ENCODE measurements around the gene ARVCF.

Gene ARVCF

DNA sequence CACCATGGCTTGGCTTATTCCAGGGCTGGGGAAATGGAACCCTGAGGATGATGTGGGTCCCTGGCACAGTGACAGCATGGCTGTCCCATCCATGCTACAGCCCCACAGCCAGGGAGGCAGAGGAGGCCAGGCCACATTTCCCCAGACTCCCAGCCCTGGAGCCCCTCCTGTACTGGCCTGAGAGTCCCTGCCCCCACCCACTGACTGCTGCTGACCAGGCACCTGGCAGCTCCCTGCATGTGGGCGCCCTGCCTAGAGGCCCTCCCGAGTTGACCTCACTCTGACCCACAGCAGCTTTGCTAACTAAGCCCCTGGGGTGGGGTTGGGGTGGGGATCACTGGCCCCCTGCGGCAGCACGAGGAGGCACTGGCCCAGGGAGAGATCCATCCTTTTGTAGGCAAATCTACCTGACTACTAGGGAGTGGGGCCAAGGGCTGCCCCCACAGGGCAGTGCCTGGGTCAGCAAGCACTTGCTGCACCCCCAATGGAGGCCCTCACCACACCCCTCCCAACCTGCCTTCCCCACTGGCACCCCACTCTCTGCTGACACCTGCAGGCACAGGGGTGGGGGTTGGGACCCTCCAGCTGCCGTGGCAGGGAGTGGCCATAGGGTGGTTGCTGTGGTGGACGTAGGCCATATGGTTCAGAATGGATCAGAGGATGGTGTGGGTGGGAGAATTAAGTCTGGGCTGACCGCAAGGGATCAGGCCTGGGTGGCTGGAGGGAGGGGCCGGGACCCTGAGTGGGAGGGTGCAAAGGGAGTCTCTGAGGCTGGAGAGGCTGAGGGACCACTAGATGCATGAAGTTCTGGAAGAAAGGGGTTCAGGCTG is 17.4 kb downstream of the ARVCF start:
- DNase-seq (ENCODE audit: low read depth), result no peak

DNA sequence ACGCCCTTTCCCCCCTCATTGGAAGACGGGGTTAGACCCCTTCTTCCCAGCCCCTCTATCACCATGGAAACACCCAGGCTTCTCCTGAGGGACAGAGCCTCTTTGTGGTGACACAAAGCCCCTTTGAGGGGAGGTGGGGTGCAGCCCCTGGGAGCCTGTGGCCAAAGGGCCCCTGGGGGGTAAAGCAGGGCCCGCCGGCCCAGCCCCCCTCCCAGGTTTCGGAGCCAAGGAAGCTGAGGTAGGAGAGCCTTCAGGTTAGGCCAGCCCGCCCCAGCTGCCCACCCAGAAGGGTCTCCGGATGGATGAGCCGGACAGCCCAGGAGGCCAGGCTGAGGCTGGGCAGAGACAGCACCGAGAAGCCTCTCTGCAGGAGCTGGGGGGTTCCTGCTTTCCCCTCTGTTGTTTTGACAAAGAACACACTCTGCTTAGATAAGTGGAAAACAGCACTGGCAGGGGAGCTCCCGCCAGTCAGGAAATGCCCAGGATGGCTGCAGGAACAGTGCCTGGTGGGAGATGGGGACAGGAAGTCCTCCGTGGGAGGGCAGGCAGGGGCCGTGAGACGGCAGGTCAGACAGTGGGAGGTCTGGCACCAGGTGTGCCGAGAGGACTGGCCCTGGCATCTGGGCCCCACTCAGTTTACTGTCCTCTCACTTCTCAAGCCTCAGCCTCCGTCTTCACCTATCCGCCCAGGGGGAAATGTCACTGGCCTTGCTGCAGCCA is 18.2 kb downstream of the ARVCF start:
- DNase-seq (ENCODE audit: low read depth), result no peak

DNA sequence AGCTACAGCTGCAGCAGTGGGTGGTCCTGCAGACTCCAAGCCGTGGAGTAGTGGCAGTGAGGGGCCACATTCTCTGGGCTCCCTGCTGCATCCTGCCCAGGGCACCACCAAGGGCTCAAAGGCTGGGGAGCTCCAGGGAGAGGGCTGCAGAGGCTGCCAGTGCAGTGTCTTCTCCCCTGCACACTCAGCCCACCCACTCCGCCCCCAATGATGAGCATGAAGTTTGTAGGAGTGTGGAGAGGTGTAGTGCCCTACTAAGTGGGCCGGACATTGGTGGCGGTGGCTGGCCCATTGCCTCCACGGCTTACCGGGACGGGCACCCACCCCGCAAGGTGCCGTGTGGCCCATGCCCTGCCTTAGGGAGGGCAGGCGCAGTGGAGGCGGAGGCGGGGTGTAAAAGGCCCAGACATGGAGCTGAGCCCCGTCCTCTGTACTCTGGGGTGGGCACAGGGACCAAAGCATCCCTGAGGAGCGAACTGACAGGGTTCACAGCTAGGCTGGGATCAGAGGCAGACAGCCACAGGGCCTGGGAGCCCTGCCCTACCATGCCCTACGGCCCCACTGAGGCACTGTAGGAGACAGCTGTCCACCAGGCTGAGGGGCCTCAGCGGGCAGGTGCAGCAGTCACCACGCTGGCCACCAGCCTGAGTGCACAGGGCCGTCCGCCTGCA is 18.9 kb downstream of the ARVCF start:
- DNase-seq (ENCODE audit: low read depth), result no peak

DNA sequence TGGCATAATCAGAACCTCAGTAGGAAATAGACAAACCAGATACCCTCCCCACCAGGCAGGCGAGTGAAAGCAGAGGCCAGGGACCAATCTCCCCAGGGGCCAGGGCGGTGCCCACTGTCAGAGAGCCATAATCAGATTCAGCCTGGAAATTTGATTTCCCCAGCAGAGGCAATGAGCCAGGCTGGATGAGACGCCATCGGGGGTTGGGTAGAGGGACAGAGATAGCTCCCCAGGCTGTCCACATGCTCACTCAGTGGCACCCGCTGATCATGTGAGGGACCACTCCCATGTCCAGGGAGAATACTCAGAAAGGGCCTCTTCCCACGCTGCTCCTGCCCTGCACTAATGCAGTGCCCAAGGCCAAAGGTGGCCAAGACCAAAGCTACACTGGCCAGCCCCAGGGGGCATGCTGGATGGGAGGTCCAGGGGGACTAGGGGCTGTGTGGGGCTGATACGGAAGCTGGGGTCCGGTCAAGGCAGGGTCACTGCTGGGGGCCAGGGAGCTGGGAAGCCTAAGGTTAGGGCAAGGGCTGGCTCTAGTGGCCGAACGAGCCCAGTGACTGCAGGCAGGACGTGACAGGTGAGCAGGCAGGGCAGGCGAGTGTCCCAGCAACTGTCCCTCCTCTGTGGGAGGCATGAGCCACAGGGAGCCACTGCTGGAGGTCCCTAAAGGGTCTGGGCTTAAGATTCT is 19.8 kb downstream of the ARVCF start:
- DNase-seq (ENCODE audit: low read depth), result no peak

DNA sequence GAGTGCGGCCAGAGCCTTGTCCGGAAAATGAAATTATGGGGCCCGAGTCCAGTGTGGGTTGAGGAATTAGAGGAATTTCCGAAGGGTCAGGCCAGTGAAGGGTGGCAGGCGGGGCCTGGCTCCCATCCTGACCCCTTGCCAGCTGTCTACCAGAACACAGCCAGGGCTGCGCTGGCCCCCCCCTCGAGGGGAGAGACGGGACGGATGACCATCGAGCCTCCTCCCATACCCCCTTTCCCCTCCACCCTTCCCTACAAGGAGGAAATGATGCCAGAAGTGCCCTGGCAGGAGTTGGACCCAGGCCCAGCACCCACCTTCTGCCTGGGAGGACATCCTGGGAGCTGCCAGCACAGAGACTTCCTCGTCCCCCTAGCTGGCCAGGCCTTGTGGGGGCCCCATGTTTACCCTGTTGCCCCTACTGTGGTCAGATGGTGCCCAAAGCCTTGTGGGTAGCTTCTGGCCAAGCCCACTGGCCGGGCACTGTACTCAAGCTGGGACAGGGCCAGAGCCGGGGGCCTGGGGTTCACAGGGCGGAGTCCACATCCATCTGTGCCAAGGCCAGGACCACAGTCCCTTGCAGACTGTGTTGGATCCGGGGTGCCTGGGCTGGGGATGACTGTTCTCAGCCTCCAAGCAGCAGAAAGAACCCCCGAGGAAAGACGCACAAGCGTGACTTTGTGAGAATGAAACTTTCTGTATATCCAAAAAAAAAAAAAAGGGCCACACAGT is 20.8 kb downstream of the ARVCF start:
- DNase-seq (ENCODE audit: low read depth), result peak; percentile 51

DNA sequence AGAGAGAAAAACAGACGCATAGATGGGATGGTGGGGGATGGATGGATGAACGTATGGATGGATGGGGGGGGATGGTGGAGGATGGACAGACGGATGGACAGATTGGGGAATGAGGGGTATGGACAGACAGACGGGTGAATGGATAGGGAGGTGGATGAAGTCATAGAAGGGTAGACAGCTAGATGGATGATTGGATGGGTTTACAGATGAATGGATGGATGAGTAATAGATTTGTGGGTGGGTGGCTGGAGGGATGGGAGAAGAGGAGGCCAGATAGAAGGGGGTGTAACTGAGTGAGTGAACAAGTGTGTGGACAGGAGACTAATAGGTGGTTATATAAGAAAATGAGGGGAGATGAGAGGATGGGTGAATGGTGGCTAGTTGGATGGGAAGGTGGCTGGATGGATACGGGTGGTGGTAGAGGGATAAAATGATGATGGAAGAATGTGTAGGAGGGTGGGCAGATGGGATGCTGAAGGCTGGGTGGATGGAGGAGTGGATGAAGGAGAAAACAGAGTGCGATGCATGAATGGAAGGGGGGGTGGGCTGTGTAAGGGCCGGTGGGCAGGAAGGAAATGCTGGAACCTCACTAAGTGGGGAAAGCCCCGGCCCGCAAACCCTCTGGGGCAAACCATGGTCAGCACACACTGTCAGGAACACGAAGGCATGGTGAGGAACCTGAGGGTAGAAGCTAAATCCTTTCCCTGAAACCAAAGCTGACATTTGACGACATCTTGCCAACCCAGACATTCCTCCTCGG is 21.6 kb downstream of the ARVCF start:
- no peak for DNase-seq (ENCODE audit: low read depth)

DNA sequence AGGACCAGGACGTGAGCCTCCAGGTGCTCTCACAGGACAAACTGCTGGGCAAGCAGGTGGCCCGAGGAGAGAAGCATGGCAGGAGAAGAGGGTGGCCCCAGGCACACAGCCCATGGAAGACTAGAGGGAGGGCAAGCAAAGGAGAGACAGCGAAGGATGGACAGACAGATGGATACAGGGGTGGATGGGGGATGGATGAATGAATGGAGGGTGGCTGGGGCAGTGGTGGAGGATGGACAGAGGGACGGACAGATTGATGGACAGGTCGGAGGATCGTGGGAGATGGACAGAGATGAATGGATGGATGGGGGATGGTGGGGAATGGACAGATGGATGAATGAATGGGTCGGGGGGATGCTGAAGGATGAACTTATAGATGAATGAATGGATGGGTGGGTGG is 22.7 kb downstream of the ARVCF start:
- DNase-seq (ENCODE audit: low read depth), result no peak

DNA sequence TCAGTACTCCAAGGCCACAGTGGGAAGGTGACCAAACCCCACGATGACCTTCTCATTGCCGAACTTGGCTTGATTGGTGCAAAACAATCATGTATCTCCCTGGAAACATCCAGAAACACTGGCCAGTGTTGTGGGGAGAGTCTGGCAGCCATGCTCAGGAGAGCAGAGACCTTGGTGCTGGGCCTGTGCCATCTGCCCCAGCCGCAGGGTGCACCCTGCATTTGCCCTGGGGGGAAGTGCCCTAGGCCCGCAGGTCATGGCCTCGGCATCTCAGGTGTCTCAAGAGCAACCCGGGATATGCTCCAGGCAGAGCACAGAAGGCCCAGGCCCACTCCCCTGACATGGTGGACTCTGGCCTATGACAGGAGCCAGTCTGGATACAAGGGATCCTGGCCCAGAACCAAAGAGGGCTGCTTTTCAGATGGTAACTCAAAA is 23.7 kb downstream of the ARVCF start:
- no peak for DNase-seq (ENCODE audit: low read depth)

DNA sequence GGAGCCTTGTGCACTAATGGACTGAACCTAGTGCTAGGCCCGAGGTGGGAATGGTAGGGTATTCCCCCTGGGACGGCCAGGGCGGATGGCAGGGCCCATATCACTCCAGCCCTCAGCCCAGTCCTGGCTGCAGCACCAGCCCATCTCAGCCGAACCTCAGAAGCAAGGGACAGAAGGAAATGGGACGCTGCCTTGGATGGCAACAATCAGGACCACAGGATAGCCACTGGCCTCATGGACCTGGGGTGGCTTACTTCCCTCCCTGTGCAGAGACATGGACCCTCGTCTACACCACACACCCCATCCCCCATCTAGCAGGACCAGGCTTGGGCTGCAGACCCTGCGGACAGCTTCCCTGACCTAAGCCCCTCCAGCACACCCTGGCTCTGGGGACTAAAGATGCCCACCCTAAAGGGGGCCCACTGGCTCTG is 24.1 kb downstream of the ARVCF start:
- DNase-seq (ENCODE audit: low read depth), result no peak

DNA sequence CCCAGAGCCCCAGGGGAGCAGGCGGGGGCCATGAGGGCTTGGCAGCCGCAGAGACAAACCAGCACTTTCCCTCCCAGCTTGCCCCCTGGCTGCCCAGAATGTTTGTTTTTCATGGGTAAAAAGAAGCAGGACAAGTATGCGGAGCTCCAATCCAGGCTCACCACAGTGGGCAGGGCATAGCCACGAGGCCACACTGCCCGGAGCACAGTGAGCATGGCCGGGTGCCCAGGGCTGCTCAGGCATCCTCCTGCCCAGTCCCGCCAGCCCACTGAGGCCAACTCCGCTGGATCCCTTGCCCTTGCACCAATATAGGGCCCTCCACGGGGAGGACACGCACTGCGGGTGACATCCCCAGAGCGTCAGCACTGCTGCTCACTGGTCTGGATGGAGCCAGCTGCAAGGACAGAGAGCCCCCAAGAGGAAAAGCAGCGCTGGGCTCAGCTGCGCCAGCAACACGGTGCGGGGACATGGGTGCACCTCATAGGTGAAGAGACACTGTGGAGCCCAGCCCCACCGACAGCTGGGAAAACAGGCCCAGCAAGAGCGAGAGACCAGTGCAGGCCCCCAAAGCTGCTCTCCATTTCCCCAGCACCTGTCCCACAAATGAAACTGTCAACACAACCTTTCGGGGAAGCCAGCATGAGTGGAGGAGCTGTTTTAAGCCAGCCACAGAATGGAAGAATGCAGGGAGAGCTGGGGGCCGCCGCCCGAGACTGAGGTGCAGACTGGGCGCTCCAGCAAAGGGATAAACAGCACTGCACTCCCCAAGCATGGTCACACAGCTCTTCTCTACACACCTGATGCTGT is 24.8 kb downstream of the ARVCF start:
- peak; percentile 19 for DNase-seq (ENCODE audit: low read depth)

DNA sequence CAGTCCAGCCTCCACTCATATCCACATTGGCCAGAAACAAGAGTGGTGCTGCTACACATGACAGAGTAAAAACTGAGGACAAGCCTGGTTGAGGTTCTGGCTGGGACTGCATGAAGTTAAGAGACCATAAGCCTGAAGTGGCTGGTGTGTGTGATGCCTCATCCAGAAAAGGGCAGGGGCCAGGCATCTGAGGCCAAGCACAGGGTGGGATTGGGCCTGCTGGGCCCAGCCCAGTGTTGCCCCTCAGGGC is 25.3 kb downstream of the ARVCF start:
- no peak for DNase-seq (ENCODE audit: low read depth)

DNA sequence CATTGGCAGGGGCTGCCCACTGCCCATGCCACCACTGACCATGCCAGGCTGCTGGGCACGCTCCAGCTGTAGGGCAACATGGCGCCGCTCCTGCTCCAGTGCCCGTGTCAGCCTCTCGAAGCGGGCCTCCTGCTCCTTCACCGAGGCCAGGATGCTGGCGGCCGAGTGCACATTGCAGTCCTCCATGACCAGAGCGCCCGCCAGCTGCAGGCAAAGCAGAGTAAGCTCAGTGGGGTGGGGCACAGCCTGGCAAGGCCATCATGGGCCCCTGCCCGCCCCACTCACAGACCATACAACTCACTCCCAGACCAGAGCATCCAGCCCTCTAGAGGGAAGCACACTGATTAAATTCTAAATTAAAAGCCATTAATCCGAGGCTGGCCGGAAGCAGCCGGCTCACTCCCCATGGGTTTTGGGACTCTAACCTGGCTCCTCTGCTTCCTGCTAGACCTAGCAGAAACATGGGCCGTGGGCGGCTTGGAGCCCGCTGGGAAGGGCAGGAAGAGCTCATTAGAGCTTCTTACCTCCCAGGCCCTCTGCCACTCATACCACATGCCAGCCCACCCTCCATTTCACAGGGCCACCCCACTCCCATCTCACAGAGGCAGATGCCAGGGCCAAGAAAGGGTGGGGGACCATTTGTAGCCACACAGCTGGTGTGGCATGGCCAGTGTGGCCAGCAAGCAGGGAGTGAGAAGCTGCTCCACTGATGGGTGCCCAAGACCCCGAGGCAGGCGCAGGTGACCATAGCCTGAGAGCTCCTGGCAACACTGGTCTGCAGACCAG is 25.8 kb downstream of the ARVCF start:
- DNase-seq (ENCODE audit: low read depth), result no peak

DNA sequence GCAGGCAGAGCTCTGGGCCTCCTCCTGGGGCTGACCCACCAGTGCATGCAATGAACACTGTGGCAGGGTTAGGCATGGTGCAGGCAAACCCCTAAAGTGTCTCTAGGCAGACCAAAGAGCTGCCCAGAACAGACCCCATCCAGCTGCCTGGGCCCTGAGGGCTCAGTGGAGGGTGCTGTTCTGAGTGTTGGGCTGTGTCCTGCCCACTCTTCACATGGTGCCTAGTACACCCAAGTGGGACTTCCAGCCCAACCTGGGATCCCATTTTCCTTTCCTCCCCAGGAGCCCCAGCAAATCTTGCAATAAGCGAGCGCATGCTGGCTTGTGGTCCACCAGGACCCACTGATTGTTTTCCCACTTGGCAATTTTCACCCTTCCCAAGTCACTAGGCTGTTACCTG is 26.4 kb downstream of the ARVCF start:
- DNase-seq (ENCODE audit: low read depth), result no peak

DNA sequence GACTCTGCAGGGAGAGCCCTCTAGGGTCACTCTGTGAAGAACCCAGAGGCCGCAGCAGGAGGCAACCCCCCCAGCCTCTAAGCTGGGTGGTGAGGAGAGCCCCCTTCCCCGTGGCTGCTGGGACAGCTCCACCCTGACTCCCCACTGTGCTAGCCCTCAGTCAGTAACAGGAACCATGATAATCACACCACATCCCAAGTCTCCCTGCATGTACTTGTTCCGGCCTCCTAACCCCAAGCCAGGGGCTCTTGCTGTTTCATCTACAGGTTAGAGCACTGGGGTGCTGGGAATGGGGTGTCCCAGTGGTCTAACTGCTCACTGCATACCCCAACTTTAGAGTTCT is 26.9 kb downstream of the ARVCF start:
- DNase-seq (ENCODE audit: low read depth), result no peak

DNA sequence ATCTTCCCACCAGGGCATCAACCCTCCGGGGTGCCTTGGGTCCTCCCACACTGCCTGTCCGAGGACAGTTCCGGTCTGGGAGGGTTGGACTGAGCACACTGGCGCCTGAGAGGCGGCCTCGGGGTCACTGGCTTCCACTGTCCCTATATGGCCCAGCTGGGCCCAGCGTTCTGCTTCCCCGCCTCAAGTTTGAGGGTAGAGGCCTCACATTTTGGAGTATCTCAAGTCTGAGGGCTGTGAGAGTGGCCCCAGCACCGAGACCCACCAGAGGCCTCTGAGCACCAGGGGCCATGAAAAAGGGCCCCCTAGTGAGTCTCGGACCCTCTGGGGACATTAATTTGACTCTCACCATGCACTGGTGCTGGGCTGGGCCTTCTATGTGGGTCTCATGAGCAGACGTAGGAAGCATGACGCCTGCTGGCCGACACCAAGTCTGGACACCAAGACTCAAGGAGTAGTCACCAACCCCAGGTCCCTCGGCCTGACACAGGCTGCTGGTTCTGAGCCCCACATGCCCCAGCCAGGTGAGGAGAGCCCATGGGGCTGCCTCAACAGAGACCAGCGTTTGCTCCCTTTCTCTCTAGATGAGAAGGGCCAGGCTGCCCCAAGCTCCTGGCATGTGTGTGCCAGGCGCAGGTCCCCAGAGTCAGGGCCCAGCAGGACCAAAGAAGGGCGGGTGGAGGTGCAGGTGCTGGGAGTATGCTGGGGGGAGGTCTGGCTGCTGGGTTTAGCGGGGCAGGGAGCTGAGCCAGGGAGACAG is 27.5 kb downstream of the ARVCF start:
- DNase-seq (ENCODE audit: low read depth), result no peak

DNA sequence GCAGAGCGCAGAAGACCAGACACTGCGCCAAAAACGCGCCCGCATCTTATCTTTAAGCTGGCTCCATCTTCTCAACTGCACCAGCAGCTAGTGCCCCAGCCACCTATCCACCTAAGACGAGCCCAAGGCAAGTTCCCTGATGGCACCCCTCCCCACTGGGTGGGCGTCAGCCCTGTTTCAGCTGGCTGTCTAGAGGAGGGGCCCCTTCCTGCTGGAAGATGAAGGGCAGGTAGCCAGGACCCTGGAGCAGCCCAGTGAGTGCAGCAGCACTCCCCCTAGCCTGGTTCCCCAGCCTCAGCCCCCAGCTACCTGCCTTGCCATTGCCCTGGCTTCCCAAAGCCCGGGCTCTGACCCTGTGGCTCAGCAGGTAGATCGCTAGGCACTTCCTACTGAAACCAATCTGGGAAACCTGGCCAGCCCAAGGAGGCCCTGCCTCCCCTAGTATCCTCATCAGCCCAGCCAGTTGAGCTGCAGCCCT is 28.3 kb downstream of the ARVCF start:
- no peak for DNase-seq (ENCODE audit: low read depth)

DNA sequence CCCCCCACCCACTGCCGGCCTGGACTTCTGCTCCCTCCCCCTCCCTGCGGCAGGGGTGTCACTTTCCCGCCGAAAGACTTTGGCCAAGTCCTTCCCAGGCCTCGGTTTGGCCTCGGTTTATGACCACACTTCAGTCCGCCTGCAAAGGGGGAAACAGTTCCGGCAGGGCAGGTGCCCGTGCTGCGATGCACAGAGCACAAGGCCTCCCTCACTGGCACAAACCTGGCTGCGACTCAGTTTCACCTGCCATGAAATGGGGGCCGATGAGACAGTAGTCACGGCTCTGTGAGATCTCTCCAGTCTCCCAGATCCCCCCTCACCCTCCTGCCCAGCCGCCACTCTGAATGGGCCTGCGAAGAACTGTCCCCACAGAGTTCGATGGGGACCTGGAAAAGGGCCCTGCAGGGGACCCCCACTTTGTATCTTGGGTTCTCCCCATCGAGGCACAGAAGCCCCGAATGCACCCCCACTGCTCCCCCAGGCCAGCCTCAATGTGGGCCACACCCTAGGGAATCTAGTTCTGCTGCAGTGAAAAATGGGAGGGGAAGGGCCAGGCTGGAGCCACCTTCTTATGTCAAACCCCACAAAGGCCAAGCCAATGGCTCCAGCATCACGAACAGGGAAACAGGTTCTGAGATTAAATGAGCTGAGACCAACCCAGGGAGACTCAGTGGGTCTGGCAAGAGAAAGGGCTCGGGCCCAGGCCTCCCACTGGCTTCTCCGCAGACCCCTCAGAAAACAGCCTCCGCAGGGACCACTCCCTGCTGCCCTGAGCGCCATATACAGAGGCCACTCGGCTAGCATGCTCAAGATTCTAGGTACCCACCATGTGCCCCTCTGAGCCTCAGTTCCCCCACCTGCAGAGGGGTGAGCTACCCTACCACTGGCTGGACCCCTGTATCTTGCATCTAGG is 29.0 kb downstream of the ARVCF start:
- DNase-seq (ENCODE audit: low read depth), result no peak

All from EH (cell line).